NB4 (cell line): ENCODE data around the gene UNC13B.

Experiments used
- TF ChIP-seq, protein P1 (sequence below): IDR thresholded peaks from one replicate; pipeline ENCODE4 v1.5.1; 2012; ENCODE audit warnings: low read depth, low read length
- TF ChIP-seq, protein P2 (sequence below): IDR thresholded peaks from 2 replicates; pipeline ENCODE4 v1.6.1; 2011; ENCODE audit warnings: low read depth, low read length

DNA sequence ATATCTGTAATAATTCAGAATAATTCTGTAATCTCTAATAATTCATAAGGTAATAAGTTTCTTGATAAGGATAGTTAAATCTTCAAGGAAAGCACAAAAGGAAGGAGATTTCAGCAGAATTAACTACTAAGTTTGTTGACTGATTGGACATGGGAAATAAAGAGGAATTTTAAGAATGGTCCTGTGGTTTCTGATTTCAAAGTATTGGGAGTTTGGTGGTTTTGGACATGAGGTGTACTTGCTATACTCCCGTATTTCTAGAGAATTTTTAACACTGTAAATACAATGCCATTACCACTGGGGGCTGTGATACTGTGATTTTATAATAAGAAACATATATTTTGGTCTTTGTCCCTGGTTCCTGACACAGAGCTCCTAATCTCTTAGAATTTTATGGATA, 123.9 kb downstream of the UNC13B start:
- TF ChIP-seq, protein P1, sequence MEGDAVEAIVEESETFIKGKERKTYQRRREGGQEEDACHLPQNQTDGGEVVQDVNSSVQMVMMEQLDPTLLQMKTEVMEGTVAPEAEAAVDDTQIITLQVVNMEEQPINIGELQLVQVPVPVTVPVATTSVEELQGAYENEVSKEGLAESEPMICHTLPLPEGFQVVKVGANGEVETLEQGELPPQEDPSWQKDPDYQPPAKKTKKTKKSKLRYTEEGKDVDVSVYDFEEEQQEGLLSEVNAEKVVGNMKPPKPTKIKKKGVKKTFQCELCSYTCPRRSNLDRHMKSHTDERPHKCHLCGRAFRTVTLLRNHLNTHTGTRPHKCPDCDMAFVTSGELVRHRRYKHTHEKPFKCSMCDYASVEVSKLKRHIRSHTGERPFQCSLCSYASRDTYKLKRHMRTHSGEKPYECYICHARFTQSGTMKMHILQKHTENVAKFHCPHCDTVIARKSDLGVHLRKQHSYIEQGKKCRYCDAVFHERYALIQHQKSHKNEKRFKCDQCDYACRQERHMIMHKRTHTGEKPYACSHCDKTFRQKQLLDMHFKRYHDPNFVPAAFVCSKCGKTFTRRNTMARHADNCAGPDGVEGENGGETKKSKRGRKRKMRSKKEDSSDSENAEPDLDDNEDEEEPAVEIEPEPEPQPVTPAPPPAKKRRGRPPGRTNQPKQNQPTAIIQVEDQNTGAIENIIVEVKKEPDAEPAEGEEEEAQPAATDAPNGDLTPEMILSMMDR = no peak
- TF ChIP-seq, protein P2, sequence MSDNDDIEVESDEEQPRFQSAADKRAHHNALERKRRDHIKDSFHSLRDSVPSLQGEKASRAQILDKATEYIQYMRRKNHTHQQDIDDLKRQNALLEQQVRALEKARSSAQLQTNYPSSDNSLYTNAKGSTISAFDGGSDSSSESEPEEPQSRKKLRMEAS = no peak
